OCI-LY7 (cell line): Measurements from ENCODE around the gene TIGD3. TPM values are rescaled to one million over a fixed set of nuclear protein-coding genes. Genes with fewer than 3 reads are reported as not detected.

ENCODE experiments used
- BruUV-seq: library from RNA; stranded (reverse); fragments of 400-500 nt; replicated peaks from 2 replicates; lab custom pipeline; 2021; lab: Mats Ljungman, UMichigan
- CTCF ChIA-PET: fragments of 300-600 bp; sonication (Branson Sonifier 250); formaldehyde crosslinking; loops from one replicate; lab custom pipeline; 2022; ENCODE audit warnings: antibody characterized with exemption; ENCODE audit not compliant: unreplicated experiment; lab: Charles Lee
- POLR2A ChIA-PET: fragments of 300-600 bp; sonication (Branson Sonifier 250); formaldehyde crosslinking; loops from one replicate; lab custom pipeline; 2022; ENCODE audit warnings: antibody characterized with exemption; lab: Charles Lee
- DNase-seq: peaks from one replicate; pipeline ENCODE4 v3.0.0-alpha.2; 2015; ENCODE audit warnings: low spot score
- H2AFZ ChIP-seq: fragments of 200-600 bp; sonication (generic), shearing (Covaris generic); 2 replicates; pipeline ENCODE4 v1.6.1; 2014; ENCODE audit warnings: mild to moderate bottlenecking, antibody characterized with exemption, low read length, moderate library complexity
- H3K27ac ChIP-seq: fragments of 200-600 bp; sonication (generic); 2 replicates; pipeline ENCODE4 v1.5.1; 2014; ENCODE audit warnings: mixed run types, low read depth, mild to moderate bottlenecking, moderate library complexity, low read length, inconsistent platforms; ENCODE audit not compliant: poor library complexity, severe bottlenecking
- H3K36me3 ChIP-seq: fragments of 200-600 bp; sonication (generic); 2 replicates; pipeline ENCODE4 v1.6.1; 2014; ENCODE audit warnings: mild to moderate bottlenecking, antibody characterized with exemption, low read length, moderate library complexity, mixed read lengths; ENCODE audit not compliant: insufficient read depth
- H3K4me1 ChIP-seq: fragments of 200-600 bp; sonication (generic); 2 replicates; pipeline ENCODE4 v1.5.1; 2014; ENCODE audit warnings: mild to moderate bottlenecking, low read length; ENCODE audit not compliant: insufficient read depth, poor library complexity, severe bottlenecking
- H3K4me2 ChIP-seq: fragments of 200-600 bp; sonication (generic); 2 replicates; pipeline ENCODE4 v1.6.1; 2014; ENCODE audit warnings: mild to moderate bottlenecking, low read length
- H3K4me3 ChIP-seq: fragments of 200-600 bp; sonication (generic); 2 replicates; pipeline ENCODE4 v1.5.1; 2014; ENCODE audit warnings: mild to moderate bottlenecking, low read depth, low read length; ENCODE audit not compliant: poor library complexity, severe bottlenecking
- H3K79me2 ChIP-seq: fragments of 200-600 bp; sonication (generic); 2 replicates; pipeline ENCODE4 v1.6.1; 2016; ENCODE audit warnings: low read depth, mild to moderate bottlenecking, low read length, moderate library complexity, mixed read lengths; ENCODE audit not compliant: insufficient read depth
- H3K9me2 ChIP-seq: fragments of 200-600 bp; sonication (generic); 2 replicates; pipeline ENCODE4 v1.6.1; 2016; ENCODE audit warnings: mild to moderate bottlenecking, low read length, mixed read lengths; ENCODE audit not compliant: insufficient read depth
- H3K9me3 ChIP-seq: fragments of 200-600 bp; sonication (generic); 2 replicates; pipeline ENCODE4 v1.6.1; 2014; ENCODE audit warnings: mild to moderate bottlenecking, mixed run types, low read length, mixed read lengths
- H4K20me1 ChIP-seq: fragments of 200-600 bp; sonication (generic); 2 replicates; pipeline ENCODE4 v1.6.1; 2014; ENCODE audit warnings: mild to moderate bottlenecking, antibody characterized with exemption, low read length, moderate library complexity, mixed read lengths; ENCODE audit not compliant: insufficient read depth
- CTCF ChIP-seq: fragments of 200-600 bp; sonication (generic); conservative IDR thresholded peaks from 2 replicates; pipeline ENCODE4 v1.5.1; 2014; ENCODE audit warnings: mild to moderate bottlenecking, antibody characterized with exemption, low read length, moderate library complexity, mixed read lengths
- EZH2phosphoT487 ChIP-seq: fragments of 200-600 bp; sonication (generic); IDR thresholded peaks from 2 replicates; pipeline ENCODE4 v1.6.1; 2018; ENCODE audit warnings: low read depth, borderline replicate concordance, mild to moderate bottlenecking, mixed run types, antibody characterized with exemption, low read length, moderate library complexity, mixed read lengths
- intact Hi-C: fragments of 100-400 bp; cut with micrococcal nuclease; formaldehyde crosslinking; loops from one replicate; pipeline ENCODE4 v1.10.0; 2022; ENCODE audit not compliant: unreplicated experiment
- total RNA-seq, 2 experiments: library from RNA; depleted of rRNA in 1 of 2; stranded (reverse); fragments of >200 nt in 1 of 2; shearing (Covaris generic) in 1 of 2; gene quantifications; 2 replicates each; pipeline ENCODE4 v1.2.3, GENCODE V29; 2014 to 2022

TIGD3 gene
- total RNA-seq, 2 experiments from 2014 or later, result 2.0 to 2.7 TPM

GRCh38 chr11:65394125-65394536 is 39.6 kb downstream of the TIGD3 start:
- peaks cover 3% of the 10 kb centered on the region for H3K4me1 ChIP-seq
- ChIA-PET POLR2A (no interaction called here), CTCF (no interaction called here)
- no peaks in the 10 kb centered on the region for H3K9me3 ChIP-seq
- no peak overlapping the region for H3K4me2 ChIP-seq
- no peak for DNase-seq
- no peak overlapping the region for H2AFZ ChIP-seq
- peaks cover 44% of the 10 kb centered on the region; the same call in 1 of the 2 replicates for H3K36me3 ChIP-seq
- H3K4me3 ChIP-seq, result no peak overlapping the region
- BruUV-seq, result no TSS peak
- no peaks in the 10 kb centered on the region for H3K79me2 ChIP-seq
- no peak for TF ChIP-seq EZH2phosphoT487
- no peak for TF ChIP-seq CTCF
- H3K27ac ChIP-seq, result no peak overlapping the region
- intact Hi-C loops, result no loop called here
- H4K20me1 ChIP-seq, result no peaks in the 10 kb centered on the region
- H3K9me2 ChIP-seq, result no peaks in the 10 kb centered on the region

- H3K27ac ChIP-seq, result no peak overlapping the region
- TF ChIP-seq EZH2phosphoT487 (no peak), CTCF (no peak)
- no peak overlapping the region for H2AFZ ChIP-seq
- no peaks in the 10 kb centered on the region for H3K9me3 ChIP-seq
- H3K4me2 ChIP-seq, result no peak overlapping the region
- no peaks in the 10 kb centered on the region for H3K79me2 ChIP-seq
- H3K36me3 ChIP-seq, result peaks cover 52% of the 10 kb centered on the region
- H4K20me1 ChIP-seq, result no peaks in the 10 kb centered on the region
- H3K4me3 ChIP-seq, result no peak overlapping the region
- CTCF ChIA-PET, result no interaction called here
- no peak for DNase-seq
- H3K4me1 ChIP-seq, result no peaks in the 10 kb centered on the region
- POLR2A ChIA-PET, result no interaction called here
- BruUV-seq, result no TSS peak
- no peaks in the 10 kb centered on the region for H3K9me2 ChIP-seq
- intact Hi-C loops, result no loop called here
These were observed 41.5 kb downstream of the TIGD3 start for GRCh38 chr11:65395961-65396530.
